Measurements from ENCODE around the gene PSME3IP1. TPM values are rescaled to one million over a fixed set of nuclear protein-coding genes. Genes with fewer than 3 reads are reported as not detected.

PSME3IP1 gene
- total RNA-seq, 1 experiment from 2014 or later = 164 TPM

DNA sequence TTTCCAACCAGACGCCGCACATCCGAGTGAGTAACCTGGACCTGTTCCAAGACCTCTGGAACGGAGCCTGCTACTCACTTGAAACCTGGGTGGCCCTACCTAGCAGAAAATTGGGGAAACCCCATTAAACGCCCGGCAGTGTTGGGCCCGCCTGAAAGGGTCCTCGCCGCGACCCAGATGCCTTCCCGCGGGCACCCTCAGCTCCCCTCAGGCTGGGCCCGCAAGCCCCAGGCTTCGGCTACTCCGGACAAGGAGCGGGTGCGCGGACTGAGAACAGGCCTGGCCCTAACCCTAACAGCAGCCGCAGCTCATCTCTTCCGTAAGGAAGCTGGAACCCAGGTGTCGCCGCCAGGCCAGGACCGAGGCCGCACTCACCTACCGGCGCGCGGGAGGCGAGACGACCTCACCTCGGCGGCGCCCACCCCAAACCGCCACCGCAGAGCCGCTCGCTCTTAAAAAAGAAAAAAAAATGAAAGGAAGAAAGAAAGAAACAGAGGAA lies 344 bp downstream of the PSME3IP1 start:
- no peaks in the 10 kb centered on the region for H3K27me3 ChIP-seq
- DNase-seq = peak; percentile 83
- H3K36me3 ChIP-seq = peaks cover 11% of the 10 kb centered on the region
- H3K4me3 ChIP-seq = peak overlapping the region; percentile 97
- H3K9me3 ChIP-seq = peaks cover 15% of the 10 kb centered on the region

DNA sequence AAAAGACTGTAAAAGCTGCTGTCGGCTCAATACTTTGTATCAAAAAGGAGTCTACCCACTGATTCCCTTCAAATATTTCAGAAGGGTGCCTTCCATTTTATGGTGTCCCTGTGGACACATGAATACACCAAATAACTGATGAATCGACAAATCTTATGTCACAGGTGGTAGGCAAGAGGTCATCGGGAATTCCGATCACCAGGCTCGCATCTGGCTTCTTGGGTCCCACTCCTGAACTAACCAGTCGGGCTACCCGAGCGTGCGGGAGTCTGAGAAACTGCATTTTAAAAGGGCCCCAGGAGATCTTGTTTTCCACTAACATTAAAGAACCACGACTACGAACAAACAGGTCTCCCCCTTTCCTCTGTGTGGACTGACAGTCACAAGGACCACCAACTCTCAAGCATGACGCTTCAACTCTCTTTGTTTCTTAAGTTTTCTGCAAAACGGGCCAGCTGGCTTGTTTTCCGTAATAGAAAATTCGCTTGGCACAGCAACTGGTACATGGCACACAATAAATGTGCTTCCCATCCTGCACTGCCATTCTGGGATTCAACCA lies 873 bp downstream of the PSME3IP1 start:
- H3K9me3 ChIP-seq = peaks cover 15% of the 10 kb centered on the region
- no peak for DNase-seq

DNA sequence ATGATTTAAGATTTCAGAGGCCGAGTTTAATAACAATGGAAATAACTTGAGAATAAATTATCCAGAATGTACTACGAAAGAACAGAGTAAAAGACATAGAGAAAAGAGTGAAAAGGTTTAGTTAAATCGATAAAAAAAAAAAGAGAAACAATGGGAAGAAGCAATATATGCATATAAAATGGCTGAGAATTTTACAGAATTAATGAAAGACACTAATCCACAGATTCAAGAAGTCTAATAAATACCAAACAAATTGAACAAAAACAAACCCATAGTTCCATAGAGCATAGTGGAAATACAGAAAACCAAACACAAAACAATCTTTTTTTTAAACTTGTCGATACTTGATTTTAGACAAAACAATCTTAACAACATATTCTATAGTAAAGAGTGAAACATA lies 1.7 kb downstream of the PSME3IP1 start:
- no peak overlapping the region; the same call in 1 of the 2 replicates for H3K4me3 ChIP-seq
- peaks cover 15% of the 10 kb centered on the region for H3K9me3 ChIP-seq
- DNase-seq = no peak
- H3K27me3 ChIP-seq = no peaks in the 10 kb centered on the region
- H3K36me3 ChIP-seq = peaks cover 14% of the 10 kb centered on the region

More for the DNA sequence above, 873 bp downstream of the PSME3IP1 start:
- Histone ChIP-seq H3K27me3 (no peaks in the 10 kb centered on the region), H3K4me3 (peak overlapping the region; percentile 97), H3K36me3 (peaks cover 13% of the 10 kb centered on the region)

DNA sequence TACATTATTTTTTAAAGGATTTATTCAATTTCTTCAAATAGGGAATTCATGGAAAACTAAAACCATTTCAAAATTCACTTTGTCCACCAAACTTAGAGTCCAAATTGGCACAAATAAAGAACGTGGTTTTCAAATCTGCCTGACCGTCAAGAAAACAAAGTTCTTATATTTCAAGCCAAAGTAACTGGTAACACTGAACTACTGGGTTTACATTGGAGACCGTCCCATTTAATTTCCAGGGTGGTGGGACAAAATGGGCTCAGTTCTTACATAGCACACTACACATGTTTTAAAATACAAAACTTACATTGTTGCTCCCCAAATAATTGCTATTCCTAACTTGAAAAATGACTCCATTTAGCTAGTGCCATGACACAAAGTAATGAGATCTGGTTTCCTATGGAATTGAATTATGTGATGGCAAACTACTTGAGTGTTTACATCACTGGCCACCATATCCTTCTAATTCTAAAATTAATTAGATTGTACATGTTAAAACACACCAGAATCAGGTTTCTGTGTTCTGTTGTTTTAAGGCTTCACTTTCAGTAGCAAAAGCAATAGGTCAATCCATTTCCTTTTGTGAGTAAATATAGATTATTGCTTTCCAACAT lies 6.5 kb downstream of the PSME3IP1 start:
- no peak for DNase-seq

DNA sequence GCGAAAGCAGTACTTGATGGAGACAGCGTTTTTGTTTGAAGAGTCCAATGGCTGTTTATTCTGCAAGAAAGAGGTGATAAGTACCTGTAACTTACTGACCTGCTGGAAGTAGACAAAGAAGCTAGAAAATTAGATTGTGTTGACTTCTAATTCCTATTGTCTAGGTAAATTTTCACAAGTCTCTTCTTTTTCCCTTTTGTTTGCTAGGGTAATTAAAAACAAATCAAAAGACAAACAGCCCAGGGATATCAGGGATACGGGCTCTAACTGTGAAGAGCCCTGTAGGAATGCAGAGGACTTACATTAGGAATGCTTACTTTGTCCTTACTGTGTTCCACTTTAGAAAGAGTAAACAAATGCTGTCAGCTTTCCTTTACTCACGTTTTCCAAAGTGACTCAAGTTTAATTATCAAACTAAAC lies 7.0 kb downstream of the PSME3IP1 start:
- Histone ChIP-seq H3K36me3 (peaks cover 32% of the 10 kb centered on the region), H3K27me3 (no peaks in the 10 kb centered on the region), H3K9me3 (peaks cover 4% of the 10 kb centered on the region; the same call in 1 of the 2 replicates), H3K4me3 (no peak overlapping the region)
- peak; percentile 30 for DNase-seq

More for the DNA sequence above, 6.5 kb downstream of the PSME3IP1 start:
- no peaks in the 10 kb centered on the region for H3K27me3 ChIP-seq
- peaks cover 9% of the 10 kb centered on the region for H3K9me3 ChIP-seq
- H3K36me3 ChIP-seq = peaks cover 32% of the 10 kb centered on the region
- peak overlapping the region; percentile 1; the same call in 1 of the 2 replicates for H3K4me3 ChIP-seq

DNA sequence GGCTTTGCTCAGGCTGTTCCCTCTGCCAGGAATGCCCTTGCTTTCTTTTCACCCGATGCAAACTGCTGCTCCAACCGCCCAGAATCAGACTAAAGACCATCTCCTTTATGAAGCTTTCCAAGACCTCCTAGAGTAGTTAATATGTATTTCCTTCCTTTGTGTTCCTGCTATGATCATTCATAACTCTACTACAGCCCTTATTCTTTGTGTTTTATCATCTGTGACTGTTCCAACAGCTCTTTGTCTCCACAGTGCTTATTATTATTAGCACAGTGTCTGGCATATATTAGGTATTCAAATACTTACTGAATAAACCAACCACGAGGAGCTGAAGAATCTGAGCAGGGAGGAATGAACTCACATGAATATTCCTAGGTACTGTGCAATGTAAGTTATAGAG lies 7.6 kb downstream of the PSME3IP1 start:
- Histone ChIP-seq H3K9me3 (no peaks in the 10 kb centered on the region), H3K4me3 (no peak overlapping the region), H3K36me3 (peaks cover 38% of the 10 kb centered on the region), H3K27me3 (no peaks in the 10 kb centered on the region)
- DNase-seq = no peak

DNA sequence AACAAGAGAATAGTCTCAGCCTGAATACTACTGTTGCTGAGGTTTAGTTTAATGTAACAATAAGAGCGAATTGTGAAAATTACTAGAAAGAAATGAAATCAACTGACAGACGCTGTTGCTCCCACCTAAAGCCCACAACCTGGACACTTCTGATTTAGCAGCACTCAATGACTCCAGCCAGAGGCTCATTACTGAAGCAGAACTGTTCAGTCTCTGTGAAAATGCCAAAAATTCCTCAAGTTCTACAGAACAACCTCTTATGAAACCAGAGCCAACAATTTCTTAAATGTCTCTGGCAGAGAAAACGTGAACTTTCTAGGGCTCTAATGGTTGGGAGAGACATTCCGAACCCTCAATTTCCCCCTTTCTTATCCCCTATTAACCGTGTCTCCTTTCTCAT lies 9.9 kb downstream of the PSME3IP1 start:
- no peaks in the 10 kb centered on the region for H3K27me3 ChIP-seq
- no peak overlapping the region for H3K4me3 ChIP-seq
- peaks cover 58% of the 10 kb centered on the region for H3K36me3 ChIP-seq
- no peak for DNase-seq
- no peaks in the 10 kb centered on the region for H3K9me3 ChIP-seq

DNA sequence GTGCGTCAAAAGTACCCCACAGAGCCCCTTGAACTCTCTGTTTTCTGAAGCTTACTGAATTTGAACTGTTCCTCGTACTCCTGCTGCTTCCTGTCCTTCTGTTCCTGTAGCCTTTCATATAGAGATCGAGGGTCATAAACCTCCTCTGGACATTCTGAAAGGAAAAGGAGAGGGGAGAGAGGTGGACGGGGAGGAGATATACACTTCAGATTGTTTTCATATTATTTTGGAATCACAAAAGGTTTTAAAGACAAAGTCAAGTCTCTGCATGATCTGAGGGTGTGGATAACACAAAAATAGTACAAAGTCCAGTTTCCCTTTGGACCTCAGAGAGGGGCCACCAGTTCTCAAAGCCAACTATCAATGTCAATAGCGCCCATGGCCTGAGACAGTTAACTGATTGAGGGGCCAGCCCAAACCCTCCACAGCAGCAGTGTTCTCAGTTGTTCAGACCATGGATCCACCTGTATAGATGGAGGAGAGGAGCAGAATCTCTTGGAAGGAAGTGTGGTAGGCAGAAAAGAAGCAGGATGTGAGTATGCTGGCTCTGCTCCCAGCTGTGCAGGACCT lies 13.0 kb downstream of the PSME3IP1 start:
- DNase-seq = no peak
- H3K27me3 ChIP-seq = no peaks in the 10 kb centered on the region
- peaks cover 70% of the 10 kb centered on the region for H3K36me3 ChIP-seq
- no peak overlapping the region for H3K4me3 ChIP-seq
- H3K9me3 ChIP-seq = no peaks in the 10 kb centered on the region

DNA sequence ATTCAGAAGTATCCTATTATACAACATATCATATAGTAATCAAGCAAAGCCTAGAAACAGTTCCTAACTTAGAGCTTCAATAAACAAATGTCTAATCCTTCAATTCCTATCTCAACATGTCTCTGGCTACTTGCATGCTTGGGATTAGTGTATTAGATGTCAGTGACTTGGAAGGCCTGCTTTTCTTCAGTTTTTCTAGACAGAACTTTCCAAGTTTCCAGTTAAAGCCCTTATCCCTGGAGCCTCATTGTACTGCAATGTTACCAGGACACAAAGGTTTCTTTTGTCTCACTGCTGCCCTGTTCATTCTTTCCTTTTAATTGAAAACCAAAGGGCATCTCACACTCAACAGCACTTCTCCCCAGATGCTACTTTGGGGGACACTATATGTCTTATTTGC lies 16.5 kb downstream of the PSME3IP1 start:
- no peak overlapping the region for H3K4me3 ChIP-seq
- DNase-seq = no peak
- H3K36me3 ChIP-seq = peaks cover 85% of the 10 kb centered on the region
- H3K27me3 ChIP-seq = no peaks in the 10 kb centered on the region
- H3K9me3 ChIP-seq = no peaks in the 10 kb centered on the region

DNA sequence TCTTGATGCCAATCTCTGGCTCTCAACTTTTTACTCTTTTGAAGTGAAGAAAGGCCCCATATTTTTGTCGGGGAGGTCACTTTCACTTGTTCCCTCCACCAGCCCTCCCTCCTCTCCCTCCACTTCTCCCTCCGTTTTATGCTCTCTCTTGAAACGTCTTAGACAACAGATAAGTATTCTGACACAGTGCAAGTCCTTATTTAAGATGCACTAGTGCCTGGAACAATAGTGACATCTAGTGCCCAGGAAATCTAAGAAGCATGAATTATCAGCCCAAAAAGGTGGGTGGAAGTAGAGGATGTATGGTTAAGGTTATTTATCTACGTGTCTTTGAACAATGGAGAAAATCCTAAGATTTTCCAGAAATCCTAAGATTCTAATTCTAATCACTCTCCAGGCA lies 17.9 kb downstream of the PSME3IP1 start:
- DNase-seq = no peak
- peaks cover 88% of the 10 kb centered on the region for H3K36me3 ChIP-seq
- no peaks in the 10 kb centered on the region for H3K9me3 ChIP-seq
- no peak overlapping the region for H3K4me3 ChIP-seq
- no peaks in the 10 kb centered on the region for H3K27me3 ChIP-seq

DNA sequence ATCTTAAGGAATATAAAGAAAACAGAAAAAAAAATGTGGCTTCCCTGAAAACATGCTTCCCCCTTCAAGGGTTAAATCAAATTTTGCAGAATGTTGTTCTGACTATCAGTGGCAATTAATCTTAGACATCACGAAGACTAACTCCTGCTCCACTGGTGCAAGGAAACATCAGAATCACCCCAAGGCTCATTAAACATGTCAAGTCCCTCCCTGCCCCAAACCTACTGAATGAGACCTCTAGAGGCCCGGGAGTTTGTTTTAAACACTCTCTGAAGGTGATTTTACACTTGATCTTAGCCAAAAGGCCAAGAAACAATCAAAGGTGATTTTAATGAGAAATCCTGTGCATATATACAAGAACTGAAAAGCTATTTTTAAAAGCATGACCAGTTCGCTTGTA lies 18.3 kb downstream of the PSME3IP1 start:
- Histone ChIP-seq H3K9me3 (no peaks in the 10 kb centered on the region), H3K36me3 (peaks cover 88% of the 10 kb centered on the region), H3K4me3 (no peak overlapping the region), H3K27me3 (no peaks in the 10 kb centered on the region)
- DNase-seq = no peak

DNA sequence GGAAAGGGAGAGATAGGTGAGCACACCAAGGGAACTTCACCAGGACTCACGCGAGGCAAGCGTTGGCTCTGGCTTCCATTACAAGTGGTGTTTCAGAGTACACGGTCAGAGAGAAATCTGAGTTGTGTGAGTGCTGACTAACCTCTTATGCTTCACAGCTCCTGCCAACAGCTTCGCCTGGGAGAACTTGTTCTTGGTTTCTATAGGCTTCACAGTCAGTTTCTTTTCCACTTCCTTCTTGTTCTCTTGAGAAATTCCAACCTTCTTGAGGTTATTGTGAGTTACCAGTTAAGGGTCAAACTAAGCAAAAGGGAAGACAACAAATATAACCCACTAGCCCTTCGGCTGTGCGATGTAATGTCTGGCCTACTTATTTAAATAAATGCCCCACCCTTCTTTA lies 18.9 kb downstream of the PSME3IP1 start:
- Histone ChIP-seq H3K4me3 (no peak overlapping the region), H3K27me3 (no peaks in the 10 kb centered on the region), H3K9me3 (no peaks in the 10 kb centered on the region), H3K36me3 (peaks cover 88% of the 10 kb centered on the region)
- DNase-seq = peak; percentile 48

DNA sequence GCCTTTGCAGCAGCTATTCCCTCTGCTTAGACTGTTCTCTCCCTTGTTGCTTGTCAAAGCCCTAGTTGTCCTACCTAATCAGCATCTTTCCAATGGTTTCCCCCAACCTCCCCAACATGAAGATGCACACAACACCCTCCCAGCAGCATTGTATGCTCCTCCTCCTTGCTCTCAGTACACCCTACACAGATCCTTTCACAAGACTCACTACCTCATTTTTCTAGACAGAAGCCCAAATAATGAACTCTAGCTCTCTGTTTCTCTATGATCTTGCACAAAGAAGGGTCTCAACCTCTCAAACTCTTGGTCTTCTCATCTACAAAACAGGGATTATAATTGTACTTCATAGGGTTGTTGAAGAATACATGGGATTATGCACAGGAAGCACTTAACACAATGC lies 19.4 kb downstream of the PSME3IP1 start:
- Histone ChIP-seq H3K9me3 (no peaks in the 10 kb centered on the region), H3K27me3 (no peaks in the 10 kb centered on the region), H3K4me3 (no peak overlapping the region), H3K36me3 (peaks cover 88% of the 10 kb centered on the region)
- DNase-seq = no peak

DNA sequence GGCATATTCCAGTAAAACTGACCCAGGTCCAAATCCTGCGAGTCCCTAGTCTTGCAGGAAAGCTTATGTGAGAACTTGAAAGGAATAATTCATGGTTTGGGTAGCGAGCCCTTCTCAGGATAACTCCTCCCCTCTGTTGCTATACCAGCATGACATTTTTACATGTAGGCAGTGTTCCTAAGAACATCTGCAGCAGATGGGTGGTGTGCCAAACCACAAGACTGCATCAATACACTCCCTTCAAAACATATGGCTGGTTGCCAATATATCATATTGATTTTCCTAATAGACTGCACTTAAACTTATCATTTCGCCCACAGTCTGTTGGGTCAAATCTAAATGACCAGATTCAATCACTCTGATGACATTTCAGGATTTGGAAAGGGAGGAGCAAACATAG lies 19.9 kb downstream of the PSME3IP1 start:
- Histone ChIP-seq H3K27me3 (no peaks in the 10 kb centered on the region), H3K9me3 (no peaks in the 10 kb centered on the region), H3K4me3 (no peak overlapping the region), H3K36me3 (peaks cover 88% of the 10 kb centered on the region)
- no peak for DNase-seq

DNA sequence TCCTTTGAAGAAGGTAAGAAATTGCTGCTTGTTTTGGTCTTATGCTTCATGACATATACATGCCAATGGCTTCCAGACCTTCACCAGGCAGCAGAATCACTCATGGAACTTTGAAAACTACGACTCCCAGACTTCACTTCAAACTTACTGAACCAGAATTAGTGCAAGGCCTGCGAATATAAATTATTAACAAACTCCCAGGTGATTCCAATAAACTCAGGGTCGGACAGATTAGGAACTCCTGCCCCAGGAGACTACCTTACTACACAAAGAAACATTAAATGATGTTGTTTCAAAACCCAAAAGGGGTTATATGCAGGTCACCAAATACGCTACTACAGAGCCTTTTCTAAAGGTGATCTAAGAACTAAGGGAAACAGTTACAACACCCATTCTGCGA lies 20.4 kb downstream of the PSME3IP1 start:
- H3K4me3 ChIP-seq = no peak overlapping the region
- no peaks in the 10 kb centered on the region for H3K27me3 ChIP-seq
- H3K9me3 ChIP-seq = no peaks in the 10 kb centered on the region
- peaks cover 88% of the 10 kb centered on the region for H3K36me3 ChIP-seq
- DNase-seq = no peak

DNA sequence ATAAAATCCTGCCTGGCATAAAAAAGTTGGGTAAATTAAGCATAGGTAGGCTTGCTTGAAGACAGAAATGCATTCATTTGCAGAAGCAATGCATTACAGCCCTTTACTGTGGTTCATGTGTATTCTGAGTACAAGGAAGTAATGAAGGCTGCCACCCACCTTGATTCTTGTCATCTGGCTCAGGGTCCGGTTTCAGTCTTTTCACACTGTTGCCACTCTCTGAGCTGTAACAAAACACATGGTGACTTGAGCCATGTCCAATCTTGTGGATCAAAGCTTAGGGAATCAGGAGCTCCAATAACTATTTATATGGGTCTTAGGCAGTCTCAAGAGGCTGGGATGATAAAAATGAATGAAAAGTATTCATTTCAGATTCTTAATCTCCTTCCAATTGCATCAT lies 22.0 kb downstream of the PSME3IP1 start:
- Histone ChIP-seq H3K9me3 (no peaks in the 10 kb centered on the region), H3K27me3 (no peaks in the 10 kb centered on the region), H3K36me3 (peaks cover 90% of the 10 kb centered on the region), H3K4me3 (no peak overlapping the region)
- DNase-seq = no peak

DNA sequence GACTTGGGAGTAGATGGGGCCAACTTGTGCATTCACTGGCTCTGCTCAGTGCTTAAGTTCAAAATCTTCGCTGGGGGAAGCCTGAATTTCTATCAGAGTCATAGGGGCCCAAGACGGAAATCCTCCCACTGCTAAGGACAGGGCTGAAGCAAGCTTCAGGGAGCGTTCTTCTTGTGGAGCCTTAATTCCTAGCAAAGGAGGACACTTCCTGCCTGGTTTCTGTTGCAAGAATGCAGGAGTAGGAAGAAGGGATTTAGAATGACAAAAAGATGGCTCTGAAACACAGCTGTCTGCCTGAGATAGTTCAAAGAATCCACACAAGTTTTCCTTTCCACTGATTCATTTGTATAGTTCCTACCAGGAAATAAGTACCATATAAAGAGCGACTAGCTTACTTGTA lies 26.4 kb downstream of the PSME3IP1 start:
- Histone ChIP-seq H3K36me3 (peaks cover 97% of the 10 kb centered on the region), H3K9me3 (no peaks in the 10 kb centered on the region), H3K27me3 (no peaks in the 10 kb centered on the region), H3K4me3 (no peak overlapping the region)
- no peak for DNase-seq

DNA sequence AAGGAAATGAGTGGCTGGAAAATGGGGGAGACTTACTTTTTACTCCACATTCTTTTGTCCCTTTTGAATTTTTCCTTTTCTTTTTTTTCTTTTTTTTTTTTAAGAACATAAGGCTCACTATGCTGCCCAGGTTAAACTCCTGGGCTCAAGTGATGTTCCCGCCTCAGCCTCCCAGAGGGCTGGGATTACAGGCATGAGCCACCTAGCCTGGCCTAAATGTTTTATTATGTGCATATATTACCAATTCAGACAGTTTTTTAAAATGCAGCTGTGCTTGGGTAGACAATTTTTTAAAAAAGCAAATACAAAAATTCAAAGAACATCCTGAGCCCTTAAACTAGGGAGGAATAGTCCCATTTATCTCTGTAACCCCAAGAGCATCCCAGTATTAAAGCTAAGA lies 28.3 kb downstream of the PSME3IP1 start:
- peaks cover 97% of the 10 kb centered on the region for H3K36me3 ChIP-seq
- no peaks in the 10 kb centered on the region for H3K9me3 ChIP-seq
- H3K4me3 ChIP-seq = no peak overlapping the region
- H3K27me3 ChIP-seq = no peaks in the 10 kb centered on the region
- no peak for DNase-seq

All from MG63 (cell line).